SH-SY5Y (cell line): Measurements from ENCODE around the gene SAMD1.

Source experiments
- GATA2 ChIP-seq: IDR thresholded peaks from 2 replicates; pipeline ENCODE4 v1.6.1; 2011; ENCODE audit warnings: mild to moderate bottlenecking, low read depth, low read length
- GATA3 ChIP-seq: IDR thresholded peaks from 2 replicates; pipeline ENCODE4 v1.6.1; 2011; ENCODE audit warnings: low read depth, mild to moderate bottlenecking, low read length, moderate library complexity

GRCh38 chr19:14115756-14116155, 25.2 kb upstream of the SAMD1 start:
- TF ChIP-seq GATA3 (no peak), GATA2 (no peak)
